Measurements from ENCODE around the gene SERTAD3. TPM values are rescaled to one million over a fixed set of nuclear protein-coding genes. Genes with fewer than 3 reads are reported as not detected.

Gene SERTAD3
- total and polyA plus RNA-seq, 2 of the 8 experiments (the other 6 are each of a cell fraction or from before 2014, with no cell fraction given), result 15.1 to 32.1 TPM

- TF ChIP-seq CHD7 (IDR thresholded peaks at IDR 0.05; ENCODE audit: insufficient replicate concordance, low read length) (no peak), FOSL1 (IDR thresholded peaks at IDR 0.05; ENCODE audit: insufficient read depth, low read depth, low read length) (no peak), SP1 (IDR thresholded peaks at IDR 0.05; ENCODE audit: low read depth, low read length) (no peak), TEAD4 (IDR thresholded peaks at IDR 0.05; ENCODE audit: low read depth, low read length) (no peak), JUN (IDR thresholded peaks at IDR 0.05; ENCODE audit: low read depth, low read length) (no peak), KDM1A (IDR thresholded peaks at IDR 0.05; ENCODE audit: borderline replicate concordance, low read length) (no peak), HDAC2 (IDR thresholded peaks at IDR 0.05; ENCODE audit: borderline replicate concordance in 1 of 2, low read depth in 2 of 2, low read length in 2 of 2) (no peak), SIN3A (conservative IDR thresholded peaks at IDR 0.05 in 1 of 2, IDR thresholded peaks at IDR 0.05 in 1 of 2; ENCODE audit: low read depth in 1 of 2, low read length in 2 of 2) (no peak)
- TF ChIP-seq, protein P1, sequence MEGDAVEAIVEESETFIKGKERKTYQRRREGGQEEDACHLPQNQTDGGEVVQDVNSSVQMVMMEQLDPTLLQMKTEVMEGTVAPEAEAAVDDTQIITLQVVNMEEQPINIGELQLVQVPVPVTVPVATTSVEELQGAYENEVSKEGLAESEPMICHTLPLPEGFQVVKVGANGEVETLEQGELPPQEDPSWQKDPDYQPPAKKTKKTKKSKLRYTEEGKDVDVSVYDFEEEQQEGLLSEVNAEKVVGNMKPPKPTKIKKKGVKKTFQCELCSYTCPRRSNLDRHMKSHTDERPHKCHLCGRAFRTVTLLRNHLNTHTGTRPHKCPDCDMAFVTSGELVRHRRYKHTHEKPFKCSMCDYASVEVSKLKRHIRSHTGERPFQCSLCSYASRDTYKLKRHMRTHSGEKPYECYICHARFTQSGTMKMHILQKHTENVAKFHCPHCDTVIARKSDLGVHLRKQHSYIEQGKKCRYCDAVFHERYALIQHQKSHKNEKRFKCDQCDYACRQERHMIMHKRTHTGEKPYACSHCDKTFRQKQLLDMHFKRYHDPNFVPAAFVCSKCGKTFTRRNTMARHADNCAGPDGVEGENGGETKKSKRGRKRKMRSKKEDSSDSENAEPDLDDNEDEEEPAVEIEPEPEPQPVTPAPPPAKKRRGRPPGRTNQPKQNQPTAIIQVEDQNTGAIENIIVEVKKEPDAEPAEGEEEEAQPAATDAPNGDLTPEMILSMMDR (IDR thresholded peaks at IDR 0.05; ENCODE audit: control extremely low read depth in 1 of 3, insufficient read depth in 1 of 3, low read depth in 1 of 3, low read length in 3 of 3), result no peak
Measured at GRCh38 chr19:40472516-40472915, 28.4 kb upstream of the SERTAD3 start (continued).
